Glutamatergic neuron (in vitro differentiated cells): Measurements from ENCODE around the gene LYPLA2. TPM values are rescaled to one million over a fixed set of nuclear protein-coding genes. Genes with fewer than 3 reads are reported as not detected.

Experiments used
- DNase-seq: peaks from one replicate; pipeline ENCODE4 v3.0.0; 2022
- H3K27ac Mint-ChIP-seq: one replicate; pipeline ENCODE4 v1.8.0; 2020; ENCODE audit warnings: mild to moderate bottlenecking, mixed read lengths, inconsistent platforms; ENCODE audit not compliant: unreplicated experiment
- H3K27me3 Mint-ChIP-seq: one replicate; pipeline ENCODE4 v1.8.0; 2020; ENCODE audit warnings: mild to moderate bottlenecking, moderate library complexity, mixed read lengths, inconsistent platforms; ENCODE audit not compliant: unreplicated experiment
- H3K36me3 Mint-ChIP-seq: one replicate; pipeline ENCODE4 v1.8.0; 2020; ENCODE audit warnings: mild to moderate bottlenecking, mixed read lengths, inconsistent platforms; ENCODE audit not compliant: unreplicated experiment
- H3K4me1 Mint-ChIP-seq: one replicate; pipeline ENCODE4 v1.8.0; 2020; ENCODE audit warnings: mild to moderate bottlenecking, low read depth, mixed read lengths, inconsistent platforms; ENCODE audit not compliant: unreplicated experiment
- H3K4me3 Mint-ChIP-seq: one replicate; pipeline ENCODE4 v1.8.0; 2020; ENCODE audit warnings: mild to moderate bottlenecking, mixed read lengths, inconsistent platforms; ENCODE audit not compliant: unreplicated experiment
- H3K9me3 Mint-ChIP-seq: one replicate; pipeline ENCODE4 v1.8.0; 2020; ENCODE audit warnings: mild to moderate bottlenecking, moderate library complexity, mixed read lengths, inconsistent platforms; ENCODE audit not compliant: unreplicated experiment
- CTCF ChIP-seq: fragments of 200-600 bp; sonication (generic); IDR thresholded peaks from one replicate; pipeline ENCODE4 v1.5.0; 2021; ENCODE audit not compliant: partially characterized antibody, unreplicated experiment
- total RNA-seq: library from RNA; stranded (reverse); fragmentation: NEBNext Ultra II Directional; extraction: Animal tissue kit (Norgen Biotek cat#: 25700); gene quantifications from one replicate; pipeline ENCODE4 v1.2.1, GENCODE V29; 2021; ENCODE audit not compliant: unreplicated experiment

Gene LYPLA2
- total RNA-seq, 1 donor from 2014 or later = 191 TPM

- no peak for TF ChIP-seq CTCF
- Mint-ChIP-seq H3K9me3 (peaks cover 4% of the 10 kb centered on the region), H3K4me3 (no peak overlapping the region), H3K27ac (no peak overlapping the region), H3K27me3 (peaks cover 4% of the 10 kb centered on the region), H3K36me3 (no peaks in the 10 kb centered on the region), H3K4me1 (no peaks in the 10 kb centered on the region)
- DNase-seq = no peak
Observed at GRCh38 chr1:23788695-23789094, 2.2 kb upstream of the LYPLA2 start.

- Mint-ChIP-seq H3K4me1 (no peaks in the 10 kb centered on the region), H3K9me3 (peaks cover 6% of the 10 kb centered on the region), H3K4me3 (peak overlapping the region; percentile 98), H3K27ac (peak overlapping the region; percentile 77), H3K36me3 (no peaks in the 10 kb centered on the region), H3K27me3 (peaks cover 5% of the 10 kb centered on the region)
- TF ChIP-seq CTCF = no peak
- peak; percentile 42 for DNase-seq
Observed at GRCh38 chr1:23791516-23792047, 637 bp downstream of the LYPLA2 start.

GRCh38 chr1:23792151-23792945 lies 1.4 kb downstream of the LYPLA2 start:
- peaks cover 6% of the 10 kb centered on the region for H3K9me3 Mint-ChIP-seq
- H3K27ac Mint-ChIP-seq = no peak overlapping the region
- H3K36me3 Mint-ChIP-seq = no peaks in the 10 kb centered on the region
- peaks cover 5% of the 10 kb centered on the region for H3K27me3 Mint-ChIP-seq
- no peak for TF ChIP-seq CTCF
- no peaks in the 10 kb centered on the region for H3K4me1 Mint-ChIP-seq
- DNase-seq = no peak
- H3K4me3 Mint-ChIP-seq = peak overlapping the region; percentile 98

- no peak for TF ChIP-seq CTCF
- H3K27ac Mint-ChIP-seq = no peak overlapping the region
- H3K4me3 Mint-ChIP-seq = peak overlapping the region; percentile 42
- H3K36me3 Mint-ChIP-seq = no peaks in the 10 kb centered on the region
- DNase-seq = no peak
- H3K9me3 Mint-ChIP-seq = peaks cover 6% of the 10 kb centered on the region
- peaks cover 5% of the 10 kb centered on the region for H3K27me3 Mint-ChIP-seq
- H3K4me1 Mint-ChIP-seq = no peaks in the 10 kb centered on the region
Observed at GRCh38 chr1:23793018-23793781, 2.3 kb downstream of the LYPLA2 start.
